ENCODE measurements around the gene PEX5L. TPM values are rescaled to one million over a fixed set of nuclear protein-coding genes. Genes with fewer than 3 reads are reported as not detected.
A peak's percentile ranks its signal among the peaks of the same experiment; 100 is the strongest.

Gene PEX5L
- total RNA-seq, 2 experiments from 2014 or later: not detected

- no peaks in the 10 kb centered on the region for H3K36me3 Mint-ChIP-seq (ENCODE audit: low read depth)
- no peak for ATAC-seq
- TF ChIP-seq CTCF (IDR thresholded peaks at IDR 0.05): no peak
- no peak overlapping the region for H3K27ac Mint-ChIP-seq
- ChIA-PET CTCF (no interaction called here), POLR2A (no interaction called here)
- H3K4me3 Mint-ChIP-seq: no peak overlapping the region
- H3K27me3 Mint-ChIP-seq: peaks cover 18% of the 10 kb centered on the region
- H3K9me3 Mint-ChIP-seq: no peaks in the 10 kb centered on the region
- peaks cover 9% of the 10 kb centered on the region for H3K4me1 Mint-ChIP-seq (ENCODE audit: low read depth)
- no peak for DNase-seq
- intact Hi-C loops (cut with micrococcal nuclease): no loop called here
Observed at GRCh38 chr3:179961071-179961702, 75.5 kb downstream of the PEX5L start.

- intact Hi-C loops (cut with micrococcal nuclease): no loop called here
- ATAC-seq (no peak), DNase-seq (no peak)
- H3K27ac Mint-ChIP-seq: no peak overlapping the region
- CTCF ChIA-PET: no interaction called here
- H3K4me1 Mint-ChIP-seq (ENCODE audit: low read depth): peaks cover 9% of the 10 kb centered on the region
- peaks cover 23% of the 10 kb centered on the region for H3K27me3 Mint-ChIP-seq
- H3K4me3 Mint-ChIP-seq: no peak overlapping the region
- no peaks in the 10 kb centered on the region for H3K9me3 Mint-ChIP-seq
- POLR2A ChIA-PET: no interaction called here
- H3K36me3 Mint-ChIP-seq (ENCODE audit: low read depth): no peaks in the 10 kb centered on the region
- no peak for TF ChIP-seq CTCF (IDR thresholded peaks at IDR 0.05)
Observed at GRCh38 chr3:179958759-179959158, 78.0 kb downstream of the PEX5L start.

- DNase-seq: no peak
- intact Hi-C loops (cut with micrococcal nuclease): no loop called here
- POLR2A ChIA-PET: no interaction called here
- no peak for ATAC-seq
- TF ChIP-seq CTCF (IDR thresholded peaks at IDR 0.05): no peak
- no peak overlapping the region for H3K27ac Mint-ChIP-seq
- H3K4me3 Mint-ChIP-seq: no peak overlapping the region
- peaks cover 9% of the 10 kb centered on the region for H3K4me1 Mint-ChIP-seq (ENCODE audit: low read depth)
- peaks cover 25% of the 10 kb centered on the region for H3K27me3 Mint-ChIP-seq
- H3K36me3 Mint-ChIP-seq (ENCODE audit: low read depth): no peaks in the 10 kb centered on the region
- CTCF ChIA-PET: interaction anchor here (1.6 kb wide), 1 partner anchor 16 kb away, joined by 3 read pairs; no protein-coding TSS in a partner anchor
- no peaks in the 10 kb centered on the region for H3K9me3 Mint-ChIP-seq
Observed at GRCh38 chr3:179958143-179958542, 78.6 kb downstream of the PEX5L start.

GRCh38 chr3:179957264-179957845, 79.4 kb downstream of the PEX5L start:
- intact Hi-C loops (cut with micrococcal nuclease): no loop called here
- DNase-seq (no peak), ATAC-seq (no peak)
- H3K9me3 Mint-ChIP-seq: no peaks in the 10 kb centered on the region
- no peak for TF ChIP-seq CTCF (IDR thresholded peaks at IDR 0.05)
- peaks cover 28% of the 10 kb centered on the region for H3K27me3 Mint-ChIP-seq
- H3K4me3 Mint-ChIP-seq: no peak overlapping the region
- CTCF ChIA-PET: interaction anchor here (1.6 kb wide), 1 partner anchor 16 kb away, joined by 3 read pairs; no protein-coding TSS in a partner anchor
- POLR2A ChIA-PET: no interaction called here
- H3K4me1 Mint-ChIP-seq (ENCODE audit: low read depth): peaks cover 9% of the 10 kb centered on the region
- no peak overlapping the region for H3K27ac Mint-ChIP-seq
- H3K36me3 Mint-ChIP-seq (ENCODE audit: low read depth): no peaks in the 10 kb centered on the region

GRCh38 chr3:179956416-179956830, 80.3 kb downstream of the PEX5L start:
- H3K36me3 Mint-ChIP-seq (ENCODE audit: low read depth): no peaks in the 10 kb centered on the region
- peak; percentile 56 for DNase-seq
- no peaks in the 10 kb centered on the region for H3K9me3 Mint-ChIP-seq
- POLR2A ChIA-PET: no interaction called here
- CTCF ChIA-PET: interaction anchor here (1.6 kb wide), 1 partner anchor 17 kb away, joined by 3 read pairs; no protein-coding TSS in a partner anchor
- no peak overlapping the region for H3K4me3 Mint-ChIP-seq
- peaks cover 9% of the 10 kb centered on the region for H3K4me1 Mint-ChIP-seq (ENCODE audit: low read depth)
- H3K27me3 Mint-ChIP-seq: peaks cover 30% of the 10 kb centered on the region
- TF ChIP-seq CTCF (IDR thresholded peaks at IDR 0.05): no peak
- no peak overlapping the region for H3K27ac Mint-ChIP-seq
- ATAC-seq: no peak
- intact Hi-C loops (cut with micrococcal nuclease): no loop called here

Measured in activated CD8-positive, alpha-beta T cell treated with anti-CD3 and anti-CD28 coated beads for 36 hours (primary cell).